SH-SY5Y (cell line): ENCODE results near the gene ALCAM.

Experiments used
- GATA2 ChIP-seq: IDR thresholded peaks from 2 replicates; pipeline ENCODE4 v1.6.1; 2011; ENCODE audit warnings: mild to moderate bottlenecking, low read depth, low read length
- GATA3 ChIP-seq: IDR thresholded peaks from 2 replicates; pipeline ENCODE4 v1.6.1; 2011; ENCODE audit warnings: low read depth, mild to moderate bottlenecking, low read length, moderate library complexity

DNA sequence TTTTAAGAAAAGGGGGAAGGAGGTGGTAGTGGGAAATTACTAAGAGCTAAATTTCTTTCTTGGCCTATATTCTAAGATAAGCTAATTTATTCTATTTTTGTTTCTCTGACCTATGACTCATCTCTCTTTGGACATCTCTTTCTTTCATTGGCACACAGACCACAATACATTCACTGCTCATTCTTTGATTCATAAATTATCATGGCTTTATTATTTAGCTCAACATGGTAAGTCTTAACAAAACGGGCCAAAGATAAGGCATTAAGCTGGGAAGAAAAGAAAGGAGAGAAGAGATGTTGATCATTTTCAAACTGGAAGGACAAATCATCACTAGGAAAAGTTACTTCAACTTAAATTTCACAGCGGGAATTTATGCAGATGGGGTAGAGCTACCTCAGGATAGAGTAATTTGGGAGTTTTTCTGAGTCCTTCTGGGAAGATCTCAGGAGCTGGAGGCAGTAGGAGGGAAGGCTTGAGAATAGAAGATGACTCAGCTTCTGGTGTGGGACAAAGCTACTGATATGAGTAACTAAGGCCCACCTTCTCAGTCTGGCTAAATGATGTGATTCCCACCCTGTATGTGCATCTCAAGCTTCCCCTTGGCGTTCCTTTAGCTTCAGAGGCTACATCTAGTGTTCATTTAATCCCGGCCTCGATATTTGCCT lies 7.5 kb upstream of the ALCAM start:
- TF ChIP-seq GATA3, result no peak
- TF ChIP-seq GATA2, result no peak
